ENCODE measurements around the gene STK32B.
A peak's percentile ranks its signal among the peaks of the same experiment; 100 is the strongest.

Gene STK32B

GRCh38 chr4:5357870-5358269 is 306.6 kb downstream of the STK32B start:
- no peak for DNase-seq (ENCODE audit: low read depth)
- no peak overlapping the region for H3K4me3 ChIP-seq (ENCODE audit: control insufficient read depth, low read depth, low read length)
- TF ChIP-seq CTCF (conservative IDR thresholded peaks at IDR 0.05; ENCODE audit: control insufficient read depth, insufficient read depth, low read depth, low read length), result no peak

GRCh38 chr4:5361968-5362367 is 310.7 kb downstream of the STK32B start:
- peak; percentile 20 for DNase-seq (ENCODE audit: low read depth)
- no peak for TF ChIP-seq CTCF (conservative IDR thresholded peaks at IDR 0.05; ENCODE audit: control insufficient read depth, insufficient read depth, low read depth, low read length)
- H3K4me3 ChIP-seq (ENCODE audit: control insufficient read depth, low read depth, low read length), result no peak overlapping the region

- no peak overlapping the region for H3K4me3 ChIP-seq (ENCODE audit: control insufficient read depth, low read depth, low read length)
- DNase-seq (ENCODE audit: low read depth), result no peak
- TF ChIP-seq CTCF (conservative IDR thresholded peaks at IDR 0.05; ENCODE audit: control insufficient read depth, insufficient read depth, low read depth, low read length), result no peak
These were observed 313.1 kb downstream of the STK32B start for GRCh38 chr4:5364406-5364805.

- DNase-seq (ENCODE audit: low read depth), result peak; percentile 59
- no peak for TF ChIP-seq CTCF (conservative IDR thresholded peaks at IDR 0.05; ENCODE audit: control insufficient read depth, insufficient read depth, low read depth, low read length)
- H3K4me3 ChIP-seq (ENCODE audit: control insufficient read depth, low read depth, low read length), result no peak overlapping the region
These were observed 314.1 kb downstream of the STK32B start for GRCh38 chr4:5365071-5366008.

- no peak overlapping the region for H3K4me3 ChIP-seq (ENCODE audit: control insufficient read depth, low read depth, low read length)
- no peak for TF ChIP-seq CTCF (conservative IDR thresholded peaks at IDR 0.05; ENCODE audit: control insufficient read depth, insufficient read depth, low read depth, low read length)
- no peak for DNase-seq (ENCODE audit: low read depth)
These were observed 314.7 kb downstream of the STK32B start for GRCh38 chr4:5366009-5366386.

GRCh38 chr4:5366421-5366820 is 315.1 kb downstream of the STK32B start:
- H3K4me3 ChIP-seq (ENCODE audit: control insufficient read depth, low read depth, low read length), result no peak overlapping the region
- no peak for TF ChIP-seq CTCF (conservative IDR thresholded peaks at IDR 0.05; ENCODE audit: control insufficient read depth, insufficient read depth, low read depth, low read length)
- DNase-seq (ENCODE audit: low read depth), result peak; percentile 8

All from fibroblast of mammary gland (primary cell).